Activated T-helper 1 cell treated with anti-CD3 and anti-CD28 coated beads, Interleukin-2, amount 50 U/mL, for 16 hours (primary cell): ENCODE measurements around the gene POU4F1.
"Not testable (repeated sequence)": the region's sequence is repeated elsewhere in the genome, so short reads cannot be mapped to it uniquely, and the experiment has no call there.

Source experiments
- DNase-seq, 2 donors: peaks; one replicate each; pipeline ENCODE4 v3.0.0-alpha.2; 2020; ENCODE audit warnings: low read depth in 1 of 2, low spot score in 1 of 2

POU4F1 gene, protein sequence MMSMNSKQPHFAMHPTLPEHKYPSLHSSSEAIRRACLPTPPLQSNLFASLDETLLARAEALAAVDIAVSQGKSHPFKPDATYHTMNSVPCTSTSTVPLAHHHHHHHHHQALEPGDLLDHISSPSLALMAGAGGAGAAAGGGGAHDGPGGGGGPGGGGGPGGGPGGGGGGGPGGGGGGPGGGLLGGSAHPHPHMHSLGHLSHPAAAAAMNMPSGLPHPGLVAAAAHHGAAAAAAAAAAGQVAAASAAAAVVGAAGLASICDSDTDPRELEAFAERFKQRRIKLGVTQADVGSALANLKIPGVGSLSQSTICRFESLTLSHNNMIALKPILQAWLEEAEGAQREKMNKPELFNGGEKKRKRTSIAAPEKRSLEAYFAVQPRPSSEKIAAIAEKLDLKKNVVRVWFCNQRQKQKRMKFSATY

GRCh38 chr13:78603240-78603957, at the start of gene POU4F1:
Gene POU4F1, minus strand, starts transcription at chr13:78603552. Its CDS starts 226 bp downstream, at chr13:78603326.
- DNase-seq, result no peak

DNA sequence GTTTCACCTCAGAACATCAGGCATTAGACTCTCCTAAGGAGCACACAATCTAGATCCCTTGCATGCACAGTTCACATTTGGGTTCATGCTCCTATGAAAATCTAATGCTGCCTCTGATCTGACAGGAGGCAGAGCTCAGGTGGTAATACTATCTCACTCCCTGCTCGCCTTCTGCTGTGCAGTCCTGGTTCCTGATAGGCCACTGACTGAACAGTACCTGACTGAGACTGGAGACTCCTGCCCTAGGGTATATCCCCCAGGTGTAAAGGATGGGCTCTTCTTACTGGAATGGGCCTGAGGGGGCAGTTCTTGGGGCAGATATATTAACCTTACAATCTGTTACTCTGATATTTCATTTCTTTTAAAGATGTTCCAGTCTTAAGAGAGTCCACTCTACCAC, 49.3 kb upstream of the POU4F1 start:
- no peak for DNase-seq

GRCh38 chr13:78650717-78651083, 47.3 kb upstream of the POU4F1 start:
- no peak for DNase-seq

GRCh38 chr13:78649997-78650716, 46.8 kb upstream of the POU4F1 start:
- no peak for DNase-seq

DNA sequence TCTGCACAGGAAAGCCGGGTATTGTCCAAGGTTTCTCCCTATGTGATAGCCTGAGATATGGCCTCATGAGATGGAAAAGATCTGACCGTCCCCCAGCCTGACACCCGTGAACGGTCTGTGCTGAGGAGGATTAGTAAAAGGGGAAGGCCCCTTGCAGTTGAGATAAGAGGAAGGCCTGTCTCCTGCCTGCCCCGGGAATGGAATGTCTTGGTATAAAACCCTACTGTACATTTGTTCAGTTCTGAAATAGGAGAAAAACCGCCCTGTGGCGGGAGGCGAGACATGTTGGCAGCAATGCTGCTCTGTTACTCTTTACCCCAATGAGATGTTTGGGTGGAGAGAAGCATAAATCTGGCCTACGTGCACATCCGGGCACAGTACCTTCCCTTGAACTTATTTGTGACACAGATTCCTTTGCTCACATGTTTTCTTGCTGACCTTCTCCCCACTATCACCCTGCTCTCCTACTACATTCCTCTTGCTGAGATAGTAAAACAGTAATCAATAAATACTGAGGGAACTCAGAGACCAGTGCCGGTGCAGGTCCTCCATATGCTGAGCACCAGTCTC, 43.8 kb upstream of the POU4F1 start:
- not testable (repeated sequence) for DNase-seq

DNA sequence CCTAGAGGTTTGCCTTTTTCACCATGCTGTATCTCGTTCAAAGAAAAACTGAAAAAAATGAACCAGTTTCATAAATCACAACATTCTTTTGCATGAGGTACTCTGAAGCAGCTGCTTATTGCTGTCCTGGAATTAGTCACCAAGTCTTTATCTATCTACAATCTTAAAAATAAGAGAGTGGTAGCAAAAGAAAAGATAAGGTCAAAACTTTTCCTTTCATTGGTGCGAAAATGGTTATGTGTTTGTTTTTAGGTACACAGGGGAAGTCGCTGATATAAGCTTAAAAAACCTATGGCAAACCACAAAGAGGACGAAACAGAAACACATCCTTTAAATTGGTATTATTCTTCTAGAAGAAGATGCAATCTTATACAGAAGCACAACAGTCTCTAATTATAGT, 34.9 kb upstream of the POU4F1 start:
- no peak for DNase-seq

DNA sequence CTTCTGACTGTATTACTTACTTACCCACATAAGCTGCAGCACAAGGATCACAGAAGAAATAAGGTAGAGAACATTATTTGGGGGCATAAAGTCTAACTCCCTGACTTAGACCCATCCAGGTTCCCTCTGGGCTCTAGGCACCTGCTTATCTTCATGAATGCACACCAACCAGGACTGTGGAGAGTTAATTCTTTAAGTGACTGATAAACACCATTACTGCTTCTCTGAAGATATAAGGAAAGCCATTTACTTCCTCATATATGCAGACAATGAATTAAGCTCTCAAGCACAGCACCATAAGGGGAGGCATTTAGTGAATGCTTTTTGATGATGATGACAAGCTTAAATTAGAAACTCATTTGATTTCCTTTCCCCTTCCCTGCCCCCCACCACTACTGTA, 33.1 kb upstream of the POU4F1 start:
- no peak for DNase-seq

GRCh38 chr13:78632996-78633395, 29.6 kb upstream of the POU4F1 start:
- no peak for DNase-seq

GRCh38 chr13:78631077-78631476, 27.7 kb upstream of the POU4F1 start:
- no peak for DNase-seq

- DNase-seq, result no peak
Measured at GRCh38 chr13:78630511-78630910, 27.2 kb upstream of the POU4F1 start.

DNA sequence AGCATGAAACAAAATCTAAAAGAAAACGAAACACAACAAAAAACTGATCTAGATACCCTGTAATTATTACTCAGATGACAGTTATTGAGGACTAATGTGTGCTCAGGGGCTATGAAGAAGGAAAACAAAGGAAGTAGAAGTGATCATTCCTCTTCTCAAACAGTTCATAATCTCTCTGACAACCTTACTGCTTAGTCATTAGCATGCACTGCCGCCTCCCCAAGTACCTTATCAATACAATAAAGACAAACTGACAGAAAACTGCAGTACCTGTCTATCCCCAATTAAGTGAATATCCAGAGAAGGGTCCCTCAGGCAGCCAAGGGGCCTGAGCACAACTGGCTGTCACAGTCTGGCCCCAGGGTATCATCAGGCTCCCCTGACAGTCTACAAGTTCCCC, 22.0 kb upstream of the POU4F1 start:
- no peak for DNase-seq

DNA sequence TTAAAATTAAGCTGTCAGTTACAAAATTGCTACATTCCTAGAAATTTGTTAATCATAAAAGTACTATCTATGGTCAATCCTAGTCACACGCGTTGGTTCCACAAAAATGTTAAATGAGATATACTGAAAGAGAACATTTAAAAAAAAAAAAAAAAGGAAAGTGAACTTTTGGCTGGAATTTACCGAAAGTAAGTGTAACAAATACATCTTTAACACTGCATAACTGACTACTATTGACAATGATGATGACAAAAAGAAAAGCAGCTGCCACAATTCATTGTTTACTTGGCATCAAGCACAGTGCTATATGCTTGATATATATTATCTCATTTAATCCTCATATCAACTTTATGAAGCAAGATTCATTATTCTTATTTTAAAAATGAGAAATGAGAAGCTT, 19.8 kb upstream of the POU4F1 start:
- no peak for DNase-seq

DNA sequence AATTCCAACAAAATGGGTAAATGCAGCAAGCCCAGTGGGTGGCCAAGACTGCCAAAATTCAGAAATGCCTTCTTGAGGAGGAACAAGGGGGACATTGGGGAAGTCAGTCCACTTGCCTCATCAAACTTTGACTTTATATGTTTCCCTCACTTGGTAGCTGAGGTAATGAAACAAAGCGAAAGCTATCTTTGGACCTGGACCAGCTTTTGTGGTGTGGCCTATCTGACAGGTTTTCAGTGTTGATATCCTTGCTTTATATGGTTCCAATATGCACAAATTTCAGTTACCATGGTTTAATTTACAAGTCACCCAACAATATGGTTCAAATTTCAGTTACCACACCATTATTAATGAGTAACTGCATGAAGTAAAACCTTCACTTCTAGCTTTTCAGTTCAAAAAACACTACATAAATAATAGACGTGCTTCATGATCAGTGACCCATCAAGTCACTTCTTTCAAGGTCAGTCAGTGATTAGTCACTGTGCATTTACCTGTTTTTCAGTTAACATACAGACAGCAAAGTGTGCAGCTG, 17.7 kb upstream of the POU4F1 start:
- no peak for DNase-seq

DNA sequence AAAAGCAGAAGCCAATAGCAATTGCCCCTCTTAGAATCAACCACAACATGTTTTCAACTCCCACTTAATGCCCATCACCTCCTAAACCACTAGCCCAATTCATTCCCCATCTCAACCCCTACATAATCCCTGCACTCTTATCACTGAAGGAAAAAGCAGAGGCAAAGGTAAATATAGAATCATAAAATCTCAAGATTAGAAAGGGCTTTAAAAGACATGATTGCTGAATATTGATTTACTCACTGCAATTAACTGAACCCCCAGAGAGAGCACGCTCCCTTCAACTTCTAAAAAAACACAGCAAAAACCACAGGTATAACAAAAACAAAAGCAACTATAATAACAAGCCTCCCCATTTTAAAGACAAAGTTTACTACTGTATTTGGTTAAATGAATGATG, 15.1 kb upstream of the POU4F1 start:
- DNase-seq, result no peak

GRCh38 chr13:78611040-78611439, 7.7 kb upstream of the POU4F1 start:
- DNase-seq, result no peak

- DNase-seq, result no peak
Measured at GRCh38 chr13:78610381-78610883, 7.1 kb upstream of the POU4F1 start.

DNA sequence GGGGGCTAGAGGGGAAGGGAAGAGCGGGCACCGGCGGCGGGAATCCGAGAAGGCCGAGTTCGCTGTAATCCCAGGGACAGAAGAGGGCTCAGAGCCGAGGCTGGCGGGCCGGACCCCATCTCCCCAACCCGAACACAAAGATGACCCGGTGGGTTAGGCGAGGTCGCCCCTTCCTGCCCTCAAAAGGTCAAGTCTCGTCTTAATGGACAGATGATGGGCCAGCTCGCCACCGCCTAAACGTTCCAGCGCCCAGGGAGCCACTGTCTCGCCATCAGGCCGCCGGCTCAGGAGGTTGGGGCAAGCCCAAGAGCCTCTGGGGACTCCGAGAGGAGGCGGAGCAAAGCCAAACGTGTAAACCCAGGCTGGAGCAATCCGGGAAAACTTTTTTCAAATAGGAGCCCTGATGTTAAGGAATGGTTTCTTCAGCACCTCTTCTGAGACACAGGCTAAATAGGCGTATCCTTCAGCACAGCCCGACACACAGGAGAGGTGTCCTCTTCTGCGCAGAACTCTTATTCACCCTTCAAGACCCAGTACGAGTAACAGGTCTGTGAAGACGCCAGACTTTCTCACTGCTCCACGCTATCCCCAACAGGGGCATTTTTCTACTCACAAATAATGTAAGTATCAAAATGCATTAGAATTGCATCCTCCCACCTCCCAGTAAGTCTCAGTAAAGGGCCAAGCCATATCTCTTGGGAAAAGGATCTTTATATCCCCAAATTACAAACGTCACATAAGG, 6.3 kb upstream of the POU4F1 start:
- no peak for DNase-seq

- DNase-seq, result no peak
Measured at GRCh38 chr13:78608688-78609463, 5.5 kb upstream of the POU4F1 start.

GRCh38 chr13:78608252-78608687, 4.9 kb upstream of the POU4F1 start:
- no peak for DNase-seq
